ENCODE measurements around the gene PAQR5. TPM values are rescaled to one million over a fixed set of nuclear protein-coding genes. Genes with fewer than 3 reads are reported as not detected.

Gene PAQR5
- polyA plus RNA-seq, 1 experiment, result 2.8 TPM

- H3K4me3 ChIP-seq (ENCODE audit: low read depth, low read length), result no peak overlapping the region
- peaks cover 3% of the 10 kb centered on the region; the same call in 1 of the 2 replicates for H3K36me3 ChIP-seq (ENCODE audit: control insufficient read depth, insufficient read depth, low read length)
- no peak for TF ChIP-seq CTCF (IDR thresholded peaks at IDR 0.05; ENCODE audit: insufficient read depth, low read depth, low read length)
- no peak for DNase-seq (ENCODE audit: low read depth)
- POLR2A ChIA-PET, result no interaction called here
- no peaks in the 10 kb centered on the region for H3K27me3 ChIP-seq (ENCODE audit: control insufficient read depth, insufficient read depth, low read length)
- CTCF ChIA-PET, result no interaction called here
Measured at GRCh38 chr15:69400850-69401249, 102.1 kb downstream of the PAQR5 start.

GRCh38 chr15:69402816-69403215 is 104.1 kb downstream of the PAQR5 start:
- no peak overlapping the region for H3K4me3 ChIP-seq (ENCODE audit: low read depth, low read length)
- POLR2A ChIA-PET, result no interaction called here
- no peaks in the 10 kb centered on the region for H3K27me3 ChIP-seq (ENCODE audit: control insufficient read depth, insufficient read depth, low read length)
- peaks cover 1% of the 10 kb centered on the region; the same call in 1 of the 2 replicates for H3K36me3 ChIP-seq (ENCODE audit: control insufficient read depth, insufficient read depth, low read length)
- no peak for TF ChIP-seq CTCF (IDR thresholded peaks at IDR 0.05; ENCODE audit: insufficient read depth, low read depth, low read length)
- DNase-seq (ENCODE audit: low read depth), result no peak
- CTCF ChIA-PET, result interaction anchor here (0.8 to 3.5 kb wide), 3 partner anchors 8 to 345 kb away, joined by 3 to 23 read pairs (median 3); no protein-coding TSS in a partner anchor

DNA sequence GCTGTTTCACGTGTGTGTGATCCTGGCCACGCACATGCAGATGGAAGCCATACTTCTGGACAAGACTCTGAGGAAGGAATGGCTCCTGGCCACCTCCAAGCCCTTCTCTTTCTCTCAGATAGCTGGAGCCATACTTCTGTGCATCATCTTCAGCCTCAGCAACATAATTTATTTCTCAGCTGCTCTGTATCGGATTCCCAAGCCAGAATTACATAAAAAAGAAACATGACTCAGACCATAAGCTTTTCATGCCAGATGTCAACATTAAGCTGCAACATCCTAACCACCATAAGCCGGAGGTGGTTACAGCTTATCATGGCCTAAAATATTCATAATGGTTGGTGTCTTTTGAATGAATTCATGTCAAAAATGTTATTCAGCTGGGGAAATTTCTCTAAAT is 104.9 kb downstream of the PAQR5 start:
- Histone ChIP-seq H3K4me3 (ENCODE audit: low read depth, low read length) (no peak overlapping the region), H3K27me3 (ENCODE audit: control insufficient read depth, insufficient read depth, low read length) (no peaks in the 10 kb centered on the region), H3K36me3 (ENCODE audit: control insufficient read depth, insufficient read depth, low read length) (peaks cover 1% of the 10 kb centered on the region; the same call in 1 of the 2 replicates)
- ChIA-PET POLR2A (interaction anchor here (1.0 kb wide), 2 partner anchors 9 to 11 kb away, joined by 3 to 6 read pairs; partner anchors contain the start of gene KIF23), CTCF (interaction anchor here (0.6 to 3.5 kb wide), 5 partner anchors 9 to 347 kb away, joined by 3 to 23 read pairs (median 5); no protein-coding TSS in a partner anchor)
- peak; percentile 83 for DNase-seq (ENCODE audit: low read depth)
- TF ChIP-seq CTCF (IDR thresholded peaks at IDR 0.05; ENCODE audit: insufficient read depth, low read depth, low read length), result no peak

GRCh38 chr15:69405110-69405509 is 106.4 kb downstream of the PAQR5 start:
- Histone ChIP-seq H3K4me3 (ENCODE audit: low read depth, low read length) (no peak overlapping the region), H3K27me3 (ENCODE audit: control insufficient read depth, insufficient read depth, low read length) (no peaks in the 10 kb centered on the region), H3K36me3 (ENCODE audit: control insufficient read depth, insufficient read depth, low read length) (peaks cover under 1% of the 10 kb centered on the region)
- peak; percentile 42 for DNase-seq (ENCODE audit: low read depth)
- ChIA-PET CTCF (interaction anchor here (0.9 to 3.5 kb wide), 5 partner anchors 11 to 348 kb away, joined by 3 to 23 read pairs (median 5); partner anchors contain the start of gene GLCE), POLR2A (no interaction called here)
- TF ChIP-seq CTCF (IDR thresholded peaks at IDR 0.05; ENCODE audit: insufficient read depth, low read depth, low read length), result no peak

DNA sequence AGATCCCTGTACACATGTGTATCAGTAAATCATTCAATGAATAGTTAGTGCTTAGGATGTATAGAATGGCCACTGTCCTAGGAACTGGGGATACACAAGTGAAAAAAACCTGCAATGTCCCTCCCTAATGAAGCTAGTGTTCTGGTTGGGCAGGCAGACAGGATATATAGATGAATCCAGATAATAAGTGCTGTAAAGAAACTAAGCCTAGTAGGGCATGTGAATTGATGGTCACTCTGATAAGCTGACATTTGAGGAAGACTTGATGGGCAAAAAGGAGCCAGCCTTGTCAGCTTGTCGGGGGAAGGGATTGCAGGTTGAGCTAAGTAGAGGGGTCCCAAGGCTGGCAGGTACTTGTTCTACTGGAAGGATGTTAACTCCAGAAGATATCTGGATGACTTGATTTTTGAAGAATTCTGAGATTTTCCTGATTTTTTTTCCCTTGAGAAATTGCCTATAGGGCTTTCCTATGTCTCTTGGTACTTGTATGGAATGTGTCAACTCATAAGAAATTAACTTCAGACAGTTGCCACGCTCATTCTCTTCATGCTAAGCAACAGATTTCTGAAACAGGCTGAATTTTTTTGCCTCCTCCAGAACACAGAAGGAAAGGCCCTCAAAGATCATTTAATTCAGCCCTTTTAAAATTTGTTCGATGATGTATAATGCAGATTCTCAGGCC is 109.1 kb downstream of the PAQR5 start:
- no peak for DNase-seq (ENCODE audit: low read depth)

More for the DNA sequence above, 109.1 kb downstream of the PAQR5 start:
- ChIA-PET CTCF (interaction anchor here (1.4 kb wide), 1 partner anchor 13 kb away, joined by 4 read pairs; no protein-coding TSS in a partner anchor), POLR2A (no interaction called here)
- no peak for TF ChIP-seq CTCF (IDR thresholded peaks at IDR 0.05; ENCODE audit: insufficient read depth, low read depth, low read length)
- Histone ChIP-seq H3K27me3 (ENCODE audit: control insufficient read depth, insufficient read depth, low read length) (no peaks in the 10 kb centered on the region), H3K36me3 (ENCODE audit: control insufficient read depth, insufficient read depth, low read length) (no peaks in the 10 kb centered on the region; the same call in none of the 2 replicates), H3K4me3 (ENCODE audit: low read depth, low read length) (no peak overlapping the region)

All from BJ (cell line).